GM19239 (cell line): ENCODE measurements around the gene ZBTB39.
"Not testable (repeated sequence)": the region's sequence is repeated elsewhere in the genome, so short reads cannot be mapped to it uniquely, and the experiment has no call there.

Experiments
- DNase-seq: peaks from one replicate; pipeline ENCODE4 v3.0.0; 2011; ENCODE audit warnings: low spot score; ENCODE audit not compliant: insufficient read length
- FAIRE-seq: peaks from 2 replicates; lab custom pipeline; 2011; peaks lifted over from hg19 to GRCh38; lab: Jason Lieb, UNC

ZBTB39 gene

DNA sequence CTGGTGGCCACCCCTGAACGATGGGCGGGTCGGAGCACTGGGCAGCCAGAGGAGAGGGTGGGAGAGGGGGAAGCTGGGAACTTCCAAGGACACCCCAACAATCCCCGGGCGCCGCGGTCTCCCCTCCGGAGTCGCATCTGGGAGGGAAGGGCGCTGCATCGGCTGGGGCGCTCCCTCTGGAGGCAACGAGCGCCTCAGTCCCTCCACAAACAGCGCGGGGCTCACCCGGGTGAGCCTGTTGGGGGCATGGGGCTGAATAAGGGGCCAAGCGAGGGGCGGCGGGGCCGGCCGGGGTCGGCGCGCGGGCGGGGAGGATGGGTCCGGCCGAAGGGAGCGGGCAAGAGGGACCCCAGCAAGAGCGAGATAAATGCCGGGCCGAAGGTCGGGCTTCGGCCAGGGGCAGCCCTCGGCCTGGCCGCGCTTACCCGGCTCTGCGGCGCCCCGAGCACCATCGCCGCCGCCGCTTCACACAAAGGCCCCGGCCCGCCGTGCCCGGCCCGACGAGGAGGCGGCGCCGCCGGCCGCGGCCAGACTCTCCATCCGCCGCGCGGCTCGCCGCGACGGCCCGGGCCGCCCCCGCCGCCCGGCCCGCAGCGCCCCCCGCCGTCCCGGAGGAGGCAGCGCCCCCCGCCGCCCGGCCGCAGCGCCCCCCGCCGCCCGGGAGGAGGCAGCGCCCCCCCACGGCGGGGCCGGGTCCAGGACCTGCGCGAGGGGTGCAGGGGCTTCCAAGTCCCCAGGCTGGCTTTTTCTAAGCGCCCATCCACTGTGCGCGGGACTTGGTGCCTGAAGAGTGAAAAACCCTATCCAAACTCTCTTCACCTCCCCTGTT, at the start of gene ZBTB39:
Gene ZBTB39, minus strand, starts transcription at position 567 of the 829 bp plus-strand sequence. CDS start 1,629 bp downstream, outside the sequence.
- FAIRE-seq, result no peak

DNA sequence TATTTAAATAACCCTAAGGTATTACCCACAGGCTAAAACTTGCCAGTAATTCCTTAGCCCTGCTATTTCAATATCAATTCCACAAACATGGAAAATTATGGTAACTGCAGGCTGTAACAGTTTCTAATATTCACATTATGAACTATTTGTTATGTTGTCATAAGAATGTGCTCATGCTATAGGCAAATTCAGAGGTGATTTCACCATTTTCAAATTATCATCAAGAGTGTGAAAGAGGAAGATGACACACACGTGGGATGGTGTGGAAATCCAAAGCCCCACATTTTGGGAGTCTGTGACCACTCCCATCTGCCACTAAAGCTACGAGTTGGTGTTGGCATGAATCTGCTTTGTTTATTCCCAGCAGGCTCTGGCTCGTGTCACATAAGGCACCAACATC, 49.5 kb upstream of the ZBTB39 start:
- no peak for DNase-seq
- no peak for FAIRE-seq

More for the DNA sequence above, at the start of gene ZBTB39:
- peak; percentile 83 for DNase-seq

- DNase-seq, FAIRE-seq: not testable (repeated sequence)
These were observed 47.6 kb upstream of the ZBTB39 start for GRCh38 chr12:57053901-57054300.

- not testable (repeated sequence) for DNase-seq, FAIRE-seq
These were observed 46.8 kb upstream of the ZBTB39 start for GRCh38 chr12:57053146-57053545.

DNA sequence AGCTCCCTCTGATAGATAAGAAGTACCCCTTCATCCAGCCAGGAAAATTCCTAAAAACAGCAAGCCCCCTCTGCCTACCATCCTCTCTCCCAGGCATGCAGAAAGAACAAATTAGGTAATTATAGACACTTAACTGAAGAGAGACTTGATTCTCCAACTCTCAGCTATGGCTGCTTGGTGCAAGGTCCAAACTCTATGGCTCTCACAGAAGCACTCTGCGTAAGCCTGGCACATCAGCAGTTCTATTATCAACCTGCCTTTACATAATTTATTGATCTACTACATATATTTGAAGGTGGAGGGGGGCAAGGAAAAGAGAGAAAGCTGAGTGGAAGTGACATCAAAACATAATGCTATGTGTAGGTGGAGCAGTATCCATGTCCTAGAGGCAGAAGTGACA, 44.7 kb upstream of the ZBTB39 start:
- no peak for DNase-seq
- FAIRE-seq, result no peak

GRCh38 chr12:57049890-57050289, 43.5 kb upstream of the ZBTB39 start, which contains the start of gene MYO1A:
Gene MYO1A, minus strand, starts transcription at chr12:57050129. Its CDS starts 1,806 bp downstream, at chr12:57048323.
- FAIRE-seq (no peak), DNase-seq (no peak)

- FAIRE-seq (no peak), DNase-seq (no peak)
These were observed 42.7 kb upstream of the ZBTB39 start for GRCh38 chr12:57049119-57049446.

GRCh38 chr12:57048423-57049118, 42.2 kb upstream of the ZBTB39 start:
- FAIRE-seq, result no peak
- DNase-seq, result no peak

DNA sequence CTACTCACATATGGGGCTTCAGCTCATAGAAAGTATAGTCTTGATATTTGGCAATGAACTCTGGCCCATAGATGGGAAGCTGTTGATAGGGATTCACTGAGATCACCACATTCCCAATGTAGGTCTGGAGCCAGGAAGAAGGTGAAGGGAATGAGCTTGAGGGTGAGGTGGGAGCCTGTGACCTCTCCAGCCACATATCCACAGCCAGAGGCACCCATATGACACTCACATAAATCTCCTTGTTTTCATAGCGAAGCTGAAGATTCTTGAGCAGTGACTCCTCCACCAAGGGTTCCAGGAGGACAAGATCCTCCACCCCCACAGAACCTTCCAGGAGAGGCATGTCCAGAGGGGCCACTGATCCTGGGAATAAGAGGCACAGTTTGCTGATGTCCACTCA, 41.6 kb upstream of the ZBTB39 start:
- no peak for FAIRE-seq
- no peak for DNase-seq

- FAIRE-seq (peak; percentile 58), DNase-seq (no peak)
These were observed 40.9 kb upstream of the ZBTB39 start for GRCh38 chr12:57046947-57047890.

DNA sequence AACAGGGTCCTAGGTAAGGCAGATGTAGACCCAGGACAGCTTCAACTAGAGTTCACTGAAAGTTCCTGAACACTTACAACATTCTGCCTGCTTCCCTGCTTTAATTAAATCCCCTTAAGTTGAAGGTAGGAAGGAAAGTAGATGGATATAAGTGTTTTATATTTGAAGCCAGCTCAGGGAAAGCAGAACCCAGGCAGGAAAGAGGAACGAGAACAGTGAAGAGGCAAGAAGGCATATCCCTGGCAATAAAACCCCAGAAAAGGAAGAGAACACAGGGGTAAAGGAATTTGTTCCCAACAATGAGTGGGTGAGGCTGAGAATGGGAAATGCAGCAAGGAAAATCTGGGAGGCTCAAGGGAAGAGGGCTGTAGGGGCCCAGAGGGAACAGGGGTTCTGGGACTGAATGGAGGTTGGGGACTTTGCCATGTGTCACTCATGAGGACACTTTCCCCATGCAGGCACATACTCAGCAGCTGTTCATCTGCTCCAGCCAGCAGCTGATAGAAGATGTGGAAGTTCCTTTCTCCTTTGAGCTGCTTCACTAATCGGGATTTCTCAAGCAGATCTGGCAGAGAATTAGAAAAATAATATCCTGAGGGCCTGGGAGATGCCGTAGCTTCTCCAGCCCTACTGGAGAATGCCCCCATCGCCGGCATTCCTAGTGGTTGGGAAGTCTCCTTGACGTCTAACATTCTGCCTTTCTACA, 39.9 kb upstream of the ZBTB39 start:
- DNase-seq, result no peak

GRCh38 chr12:57044889-57045288, 38.5 kb upstream of the ZBTB39 start:
- FAIRE-seq (no peak), DNase-seq (no peak)

More for the DNA sequence above, 39.9 kb upstream of the ZBTB39 start:
- FAIRE-seq, result no peak

GRCh38 chr12:57044468-57044867, 38.1 kb upstream of the ZBTB39 start:
- DNase-seq (no peak), FAIRE-seq (no peak)

DNA sequence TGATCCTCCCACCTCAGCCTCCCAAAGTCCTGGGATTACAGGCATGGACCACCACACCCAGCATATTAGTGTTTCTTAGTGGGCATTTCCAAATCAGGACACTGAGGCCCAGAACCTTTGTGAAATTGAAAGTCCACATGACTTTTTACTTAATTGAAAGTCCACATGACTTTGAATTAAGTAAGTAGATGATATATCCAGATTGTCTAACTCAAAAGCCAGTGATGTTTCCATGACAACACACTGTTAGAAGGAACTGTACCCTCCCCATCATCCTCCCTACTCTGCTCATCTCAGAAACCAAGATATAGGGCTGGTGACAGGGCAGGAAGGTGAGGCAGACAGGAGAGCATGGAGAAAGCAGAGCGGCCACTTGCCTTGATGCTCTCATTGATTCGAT, 36.3 kb upstream of the ZBTB39 start:
- no peak for FAIRE-seq
- DNase-seq, result no peak

- DNase-seq (no peak), FAIRE-seq (no peak)
These were observed 34.4 kb upstream of the ZBTB39 start for GRCh38 chr12:57040750-57041149.

- FAIRE-seq (no peak), DNase-seq (no peak)
These were observed 33.9 kb upstream of the ZBTB39 start for GRCh38 chr12:57040211-57040610.

DNA sequence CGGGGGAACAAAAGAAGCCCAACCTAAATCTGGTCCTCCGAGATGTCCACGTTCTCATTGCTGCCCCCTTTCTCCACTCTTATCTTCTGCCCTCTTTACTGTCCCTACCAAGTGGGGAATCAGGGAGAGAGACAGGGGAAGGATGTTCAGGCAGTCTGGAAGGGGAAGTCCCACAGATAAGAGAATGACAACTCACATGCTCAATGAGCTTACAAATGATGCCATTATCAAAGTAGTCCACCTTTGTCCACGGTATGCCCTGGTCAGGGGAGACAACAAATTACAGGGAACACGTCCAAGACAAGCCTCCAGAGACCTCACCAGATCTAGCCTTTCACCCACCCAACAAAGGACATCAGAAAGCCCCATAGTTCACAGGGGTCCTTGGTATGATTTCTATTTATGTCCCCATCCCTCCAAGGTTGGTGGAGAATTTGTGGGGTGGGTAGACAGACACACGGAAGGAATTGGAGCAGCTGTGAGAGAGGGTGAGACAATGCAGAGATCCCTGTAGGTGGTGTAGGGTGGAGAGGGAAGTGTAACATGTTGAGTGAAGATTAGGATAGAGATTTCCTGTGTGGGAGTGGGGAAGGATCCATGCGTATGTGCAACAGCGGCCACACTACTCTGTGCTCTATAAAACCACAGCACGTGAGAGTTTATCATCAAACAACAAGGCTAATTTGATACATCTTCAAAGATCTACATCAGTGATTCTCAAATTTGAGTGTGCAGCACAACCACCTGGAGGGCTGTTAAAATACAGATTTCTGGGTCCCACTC, 32.9 kb upstream of the ZBTB39 start:
- DNase-seq, result no peak
- FAIRE-seq, result no peak

- FAIRE-seq (no peak), DNase-seq (no peak)
These were observed 30.9 kb upstream of the ZBTB39 start for GRCh38 chr12:57037264-57037663.

GRCh38 chr12:57033431-57033830, 27.1 kb upstream of the ZBTB39 start:
- FAIRE-seq (no peak), DNase-seq (no peak)
